HUES6 (cell line): ENCODE data around the gene GSPT2.

Source experiments
- H3K27ac ChIP-seq: 2 replicates; pipeline ENCODE4 v1.7.0; 2013; ENCODE audit warnings: low read depth, mild to moderate bottlenecking, low read length, inconsistent platforms
- H3K27me3 ChIP-seq: 2 replicates; pipeline ENCODE4 v1.6.1; 2013; ENCODE audit warnings: low read length; ENCODE audit not compliant: control insufficient read depth, insufficient read depth
- H3K36me3 ChIP-seq: 2 replicates; pipeline ENCODE4 v1.6.1; 2013; ENCODE audit warnings: low read length; ENCODE audit not compliant: control insufficient read depth, insufficient read depth
- H3K4me1 ChIP-seq: 2 replicates; pipeline ENCODE4 v1.6.1; 2013; ENCODE audit warnings: low read length; ENCODE audit not compliant: control insufficient read depth, insufficient read depth
- H3K4me3 ChIP-seq: 2 replicates; pipeline ENCODE4 v1.5.1; 2013; ENCODE audit warnings: low read depth, low read length
- H3K9ac ChIP-seq: one replicate; pipeline ENCODE4 v1.6.1; 2013; ENCODE audit warnings: mild to moderate bottlenecking, low read length
- H3K9me3 ChIP-seq: 2 replicates; pipeline ENCODE4 v1.6.1; 2013; ENCODE audit warnings: low read depth, low read length; ENCODE audit not compliant: control insufficient read depth, insufficient read depth

The GSPT2 gene

DNA sequence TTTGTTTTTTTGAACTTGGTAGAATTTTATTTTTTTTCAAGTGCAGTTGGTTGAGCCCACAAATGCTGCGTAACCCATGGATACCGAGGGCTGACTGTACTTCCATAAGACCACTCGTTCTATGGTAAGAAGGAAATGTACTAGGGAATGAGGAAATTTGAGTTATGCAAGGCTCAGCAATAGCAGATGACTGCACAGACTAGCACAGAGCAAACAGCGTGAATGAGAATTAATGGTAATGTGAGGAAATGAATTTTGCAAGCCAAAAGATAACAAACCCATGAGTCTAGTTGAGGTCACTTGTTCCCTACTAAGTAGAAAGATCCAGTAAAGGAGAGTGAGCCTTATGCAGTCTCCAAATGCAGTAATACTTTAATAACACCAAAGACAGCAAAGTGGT is 17.4 kb downstream of the GSPT2 start:
- Histone ChIP-seq H3K4me1 (no peaks in the 10 kb centered on the region), H3K27me3 (no peaks in the 10 kb centered on the region), H3K36me3 (no peaks in the 10 kb centered on the region), H3K4me3 (no peak overlapping the region), H3K9ac (no peak overlapping the region), H3K27ac (no peak overlapping the region), H3K9me3 (peaks cover 3% of the 10 kb centered on the region; the same call in 1 of the 2 replicates)

DNA sequence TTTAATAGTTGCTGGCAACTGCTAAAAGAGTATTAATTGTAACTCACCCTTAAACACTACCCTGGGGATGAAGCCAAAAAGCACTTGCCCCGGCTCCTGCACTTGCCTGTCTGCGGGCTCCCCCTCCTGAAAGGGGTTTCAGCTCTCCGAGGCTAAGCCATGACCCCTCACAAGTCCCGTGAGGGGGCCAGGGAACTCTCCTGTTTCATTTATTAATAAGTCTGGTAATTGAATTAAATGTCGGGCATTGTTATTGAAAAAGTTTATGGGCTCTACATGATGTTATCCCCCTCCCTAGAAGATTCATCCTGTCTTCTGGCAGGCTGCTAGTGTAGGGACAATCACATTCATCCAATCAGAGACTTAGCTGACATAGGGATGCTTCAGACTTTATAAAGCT is 23.3 kb downstream of the GSPT2 start:
- peaks cover 14% of the 10 kb centered on the region for H3K9me3 ChIP-seq
- peaks cover 4% of the 10 kb centered on the region for H3K4me1 ChIP-seq
- no peaks in the 10 kb centered on the region for H3K36me3 ChIP-seq
- no peaks in the 10 kb centered on the region for H3K27me3 ChIP-seq
- H3K27ac ChIP-seq, result no peak overlapping the region
- H3K4me3 ChIP-seq, result no peak overlapping the region
- no peak overlapping the region for H3K9ac ChIP-seq

DNA sequence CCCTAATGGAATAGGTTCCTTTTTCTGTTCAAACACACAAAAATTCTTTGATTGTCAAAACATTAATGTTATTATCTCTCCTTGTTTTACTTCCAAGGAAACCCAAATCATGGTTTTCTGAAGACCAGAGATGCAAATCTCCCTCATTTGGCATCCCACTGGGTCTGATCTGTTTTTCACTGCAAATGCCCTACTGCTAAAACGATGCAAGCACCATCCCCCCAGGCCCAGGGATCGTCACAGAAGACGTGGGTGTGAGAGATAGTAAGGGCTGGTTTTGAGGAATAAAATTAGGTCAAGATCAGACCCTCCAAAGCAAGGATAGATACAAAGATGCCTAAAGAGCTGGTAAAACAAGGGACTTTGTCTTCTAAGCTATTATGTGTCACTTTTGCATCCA is 33.6 kb downstream of the GSPT2 start:
- no peak overlapping the region for H3K9ac ChIP-seq
- peaks cover 24% of the 10 kb centered on the region for H3K4me1 ChIP-seq
- H3K9me3 ChIP-seq, result no peaks in the 10 kb centered on the region
- H3K4me3 ChIP-seq, result no peak overlapping the region
- no peaks in the 10 kb centered on the region for H3K27me3 ChIP-seq
- H3K27ac ChIP-seq, result no peak overlapping the region
- H3K36me3 ChIP-seq, result no peaks in the 10 kb centered on the region

DNA sequence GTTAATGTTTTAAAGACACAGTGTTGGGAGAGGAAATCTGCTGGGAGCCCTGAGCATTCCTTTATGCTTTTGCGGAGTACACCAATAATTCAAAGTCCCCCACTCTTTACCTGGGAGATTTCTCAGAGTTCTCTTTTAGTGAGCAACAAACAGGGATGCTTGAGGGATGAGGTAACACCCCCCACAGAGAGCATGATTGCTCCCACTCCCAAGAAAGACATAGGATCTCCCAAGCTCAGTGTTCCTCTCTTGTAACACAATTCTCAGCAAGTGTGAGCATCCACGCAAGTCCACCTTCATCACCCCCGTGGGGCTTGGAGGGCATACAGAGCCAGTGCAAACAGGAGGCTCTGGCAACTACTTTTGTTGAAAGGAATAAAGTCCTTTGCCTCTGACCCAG is 36.1 kb downstream of the GSPT2 start:
- Histone ChIP-seq H3K36me3 (no peaks in the 10 kb centered on the region), H3K4me3 (no peak overlapping the region), H3K9me3 (no peaks in the 10 kb centered on the region), H3K4me1 (peaks cover 20% of the 10 kb centered on the region), H3K27me3 (no peaks in the 10 kb centered on the region), H3K27ac (no peak overlapping the region; the same call in 1 of the 2 replicates), H3K9ac (no peak overlapping the region)

GRCh38 chrX:51795136-51795535 is 51.9 kb downstream of the GSPT2 start:
- peaks cover 6% of the 10 kb centered on the region; the same call in 1 of the 2 replicates for H3K4me1 ChIP-seq
- no peak overlapping the region for H3K4me3 ChIP-seq
- H3K9ac ChIP-seq, result no peak overlapping the region
- H3K27me3 ChIP-seq, result no peaks in the 10 kb centered on the region
- H3K27ac ChIP-seq, result no peak overlapping the region
- no peaks in the 10 kb centered on the region for H3K36me3 ChIP-seq
- no peaks in the 10 kb centered on the region for H3K9me3 ChIP-seq
